IMR-90 (cell line): ENCODE data around the gene CAMTA1.

Experiments
- FOS ChIP-seq: fragments of 150-350 bp; IDR thresholded peaks from 2 replicates; pipeline ENCODE4 v1.6.1; 2016; ENCODE audit warnings: low read depth, low read length
- MAFK ChIP-seq: IDR thresholded peaks from 2 replicates; pipeline ENCODE4 v1.6.1; 2012; ENCODE audit warnings: low read depth, low read length, improper control_type of control experiment
- POLR2A ChIP-seq: IDR thresholded peaks from 2 replicates; pipeline ENCODE4 v1.6.1; 2012; ENCODE audit warnings: mild to moderate bottlenecking, low read depth, low read length
- RFX5 ChIP-seq: IDR thresholded peaks from 2 replicates; pipeline ENCODE4 v1.8.0; 2012; ENCODE audit warnings: low read depth, mild to moderate bottlenecking, low read length, moderate library complexity
- TF ChIP-seq, protein P1 (sequence below): conservative IDR thresholded peaks from 2 replicates; pipeline ENCODE4 v1.5.1; 2012; ENCODE audit warnings: mild to moderate bottlenecking, low read depth, low read length, improper control_type of control experiment

DNA sequence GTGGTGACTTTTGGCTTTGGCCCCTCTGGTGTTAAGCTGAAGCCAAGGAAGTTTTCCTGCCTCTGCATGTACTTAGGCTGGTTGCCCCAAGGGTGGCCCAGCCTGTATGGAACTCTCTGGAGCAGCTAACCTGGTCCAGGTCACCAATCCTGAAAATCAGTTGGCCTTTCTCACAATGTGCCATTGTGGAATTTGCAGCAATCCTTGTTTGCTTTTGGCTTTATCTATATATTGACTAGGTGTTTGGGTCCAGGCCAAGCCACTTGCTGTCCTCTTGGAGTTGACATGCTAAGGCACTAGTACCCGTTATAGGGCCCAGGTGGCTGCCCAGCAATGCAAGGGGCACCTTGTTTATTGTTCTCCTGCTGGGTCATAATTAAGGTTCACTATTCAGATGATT is 124.6 kb downstream of the CAMTA1 start:
- no peak for TF ChIP-seq FOS
- no peak for TF ChIP-seq POLR2A
- TF ChIP-seq, protein P1, sequence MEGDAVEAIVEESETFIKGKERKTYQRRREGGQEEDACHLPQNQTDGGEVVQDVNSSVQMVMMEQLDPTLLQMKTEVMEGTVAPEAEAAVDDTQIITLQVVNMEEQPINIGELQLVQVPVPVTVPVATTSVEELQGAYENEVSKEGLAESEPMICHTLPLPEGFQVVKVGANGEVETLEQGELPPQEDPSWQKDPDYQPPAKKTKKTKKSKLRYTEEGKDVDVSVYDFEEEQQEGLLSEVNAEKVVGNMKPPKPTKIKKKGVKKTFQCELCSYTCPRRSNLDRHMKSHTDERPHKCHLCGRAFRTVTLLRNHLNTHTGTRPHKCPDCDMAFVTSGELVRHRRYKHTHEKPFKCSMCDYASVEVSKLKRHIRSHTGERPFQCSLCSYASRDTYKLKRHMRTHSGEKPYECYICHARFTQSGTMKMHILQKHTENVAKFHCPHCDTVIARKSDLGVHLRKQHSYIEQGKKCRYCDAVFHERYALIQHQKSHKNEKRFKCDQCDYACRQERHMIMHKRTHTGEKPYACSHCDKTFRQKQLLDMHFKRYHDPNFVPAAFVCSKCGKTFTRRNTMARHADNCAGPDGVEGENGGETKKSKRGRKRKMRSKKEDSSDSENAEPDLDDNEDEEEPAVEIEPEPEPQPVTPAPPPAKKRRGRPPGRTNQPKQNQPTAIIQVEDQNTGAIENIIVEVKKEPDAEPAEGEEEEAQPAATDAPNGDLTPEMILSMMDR: no peak
- TF ChIP-seq RFX5: no peak
- TF ChIP-seq MAFK: no peak
